ENCODE data around the gene ASCL5.

The ASCL5 gene

GRCh38 chr1:201136355-201137023, 9.5 kb upstream of the ASCL5 start:
- no peak for DNase-seq (ENCODE audit: low read depth)

- DNase-seq (ENCODE audit: low read depth) = no peak
These were observed 7.4 kb upstream of the ASCL5 start for GRCh38 chr1:201134405-201134804.

GRCh38 chr1:201131398-201131797, 4.4 kb upstream of the ASCL5 start:
- no peak for DNase-seq (ENCODE audit: low read depth)

DNA sequence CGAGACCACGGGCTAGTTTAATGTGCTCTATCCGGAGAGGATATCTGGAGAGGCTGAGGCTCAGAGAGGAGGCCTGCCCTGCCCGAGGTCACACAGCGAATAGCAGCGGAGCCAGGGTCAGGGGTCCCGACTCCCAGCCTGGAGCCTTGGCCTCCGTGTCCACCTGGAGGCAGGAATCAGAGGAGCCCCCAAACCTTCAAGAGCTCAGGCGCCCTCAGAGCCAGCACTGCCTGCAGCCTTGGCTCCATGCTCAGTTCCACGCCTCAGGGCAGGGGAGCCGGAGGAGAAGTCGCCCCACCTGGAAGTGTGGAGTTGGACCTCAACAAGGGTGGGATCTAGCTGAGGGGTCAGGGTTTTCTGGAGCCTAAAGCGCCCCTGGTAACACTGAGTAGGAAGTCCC, 2.0 kb upstream of the ASCL5 start:
- no peak for DNase-seq (ENCODE audit: low read depth)

GRCh38 chr1:201128476-201128875, 1.5 kb upstream of the ASCL5 start:
- no peak for DNase-seq (ENCODE audit: low read depth)

DNA sequence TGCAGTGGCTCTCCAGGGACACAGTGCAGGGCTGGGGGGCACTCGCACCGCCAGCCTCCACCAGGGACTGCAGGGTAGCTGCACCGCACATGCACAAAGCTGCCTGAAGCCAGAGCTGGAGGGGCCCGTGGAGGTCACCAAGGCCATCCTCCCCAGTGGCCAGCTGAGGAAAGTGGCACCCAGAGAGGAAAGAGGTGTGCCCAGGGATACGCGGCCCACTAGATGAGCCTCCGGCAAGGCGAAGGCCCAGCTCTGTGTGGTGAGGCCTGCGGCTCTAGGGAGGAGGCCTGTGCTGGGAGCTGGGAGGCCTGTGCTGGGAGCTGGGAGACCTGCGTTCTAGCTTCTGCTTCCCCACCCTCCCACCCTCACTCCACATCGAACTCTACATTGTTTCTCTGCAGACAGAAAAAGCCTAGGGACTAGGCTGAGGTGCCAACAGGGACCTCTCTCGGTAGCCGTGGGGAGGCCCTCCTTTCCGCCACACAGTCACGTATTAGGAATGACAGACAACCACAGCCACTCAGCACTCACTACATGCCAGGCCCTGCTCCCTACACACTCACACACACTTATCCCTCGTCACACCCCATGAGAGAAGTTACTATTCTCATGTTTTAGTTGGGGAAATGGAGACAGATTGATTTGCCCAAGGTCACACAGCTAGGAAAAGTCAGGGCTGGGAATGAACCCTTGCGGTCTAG, 921 bp upstream of the ASCL5 start:
- no peak for DNase-seq (ENCODE audit: low read depth)

GRCh38 chr1:201126463-201126831, 537 bp downstream of the ASCL5 start:
- no peak for DNase-seq (ENCODE audit: low read depth)

GRCh38 chr1:201125800-201126199, 1.2 kb downstream of the ASCL5 start:
- DNase-seq (ENCODE audit: low read depth) = no peak

DNA sequence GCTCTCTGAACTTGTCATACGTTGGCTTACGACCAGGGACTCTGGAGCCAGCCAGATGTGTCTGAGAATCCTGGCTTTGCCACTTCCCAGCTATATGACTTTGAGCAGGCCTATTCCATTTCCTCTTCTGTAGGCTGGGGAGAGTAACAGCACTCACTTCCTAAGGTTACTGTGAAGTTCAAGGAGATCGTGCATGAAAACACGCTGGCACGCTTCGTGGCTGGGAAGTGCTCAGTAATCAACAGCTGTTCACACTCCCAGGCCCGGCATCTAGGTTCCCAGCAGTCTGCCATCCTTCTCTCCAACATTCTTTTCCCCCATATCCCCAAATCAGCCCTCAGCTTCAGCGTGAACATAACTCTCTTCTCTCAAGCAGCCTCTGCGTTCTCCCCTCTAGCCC, 2.0 kb downstream of the ASCL5 start:
- no peak for DNase-seq (ENCODE audit: low read depth)

- no peak for DNase-seq (ENCODE audit: low read depth)
These were observed 3.1 kb downstream of the ASCL5 start for GRCh38 chr1:201123866-201124265.

GRCh38 chr1:201122321-201122957, 4.5 kb downstream of the ASCL5 start:
- DNase-seq (ENCODE audit: low read depth) = no peak

- DNase-seq (ENCODE audit: low read depth) = no peak
These were observed 7.5 kb downstream of the ASCL5 start for GRCh38 chr1:201119206-201120197.

- DNase-seq (ENCODE audit: low read depth) = no peak
These were observed 10.9 kb downstream of the ASCL5 start for GRCh38 chr1:201116091-201116490.

DNA sequence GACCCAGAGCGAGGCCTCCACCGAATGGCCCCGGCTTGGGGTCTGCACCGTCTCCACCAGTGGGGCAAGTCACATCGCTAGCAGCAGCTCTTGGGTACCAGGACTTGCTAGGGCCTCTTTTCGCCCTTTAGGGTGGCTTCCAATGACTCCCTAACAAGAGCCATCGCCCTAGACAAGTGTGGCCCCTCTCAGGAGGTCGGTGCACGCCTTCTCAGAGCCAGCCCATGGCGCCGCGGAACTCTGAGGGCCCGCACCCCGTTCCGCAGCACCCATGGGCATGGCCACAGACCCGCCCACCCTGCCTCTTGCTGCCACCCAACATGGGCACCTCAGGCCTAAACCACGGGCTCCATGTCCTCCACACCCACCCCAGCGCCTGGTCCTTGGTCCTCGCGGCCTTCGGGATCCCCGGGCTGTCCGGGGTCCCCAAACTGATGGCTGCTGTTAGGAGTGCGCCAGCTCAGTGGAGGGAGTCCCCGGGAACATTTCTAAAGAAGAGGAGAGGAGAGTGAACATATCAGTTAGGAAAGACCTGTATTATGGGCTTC, 11.5 kb downstream of the ASCL5 start:
- no peak for DNase-seq (ENCODE audit: low read depth)

- DNase-seq (ENCODE audit: low read depth) = peak; percentile 76
These were observed 12.5 kb downstream of the ASCL5 start for GRCh38 chr1:201114245-201115131.

GRCh38 chr1:201113451-201114244, 13.3 kb downstream of the ASCL5 start:
- no peak for DNase-seq (ENCODE audit: low read depth)

GRCh38 chr1:201112926-201113325, 14.1 kb downstream of the ASCL5 start:
- no peak for DNase-seq (ENCODE audit: low read depth)

- DNase-seq (ENCODE audit: low read depth) = no peak
These were observed 14.7 kb downstream of the ASCL5 start, which contains the start of gene CACNA1S for GRCh38 chr1:201112173-201112731. Gene CACNA1S (minus strand): TSS chr1:201112426. CDS start chr1:201112339, 87 bp downstream.

DNA sequence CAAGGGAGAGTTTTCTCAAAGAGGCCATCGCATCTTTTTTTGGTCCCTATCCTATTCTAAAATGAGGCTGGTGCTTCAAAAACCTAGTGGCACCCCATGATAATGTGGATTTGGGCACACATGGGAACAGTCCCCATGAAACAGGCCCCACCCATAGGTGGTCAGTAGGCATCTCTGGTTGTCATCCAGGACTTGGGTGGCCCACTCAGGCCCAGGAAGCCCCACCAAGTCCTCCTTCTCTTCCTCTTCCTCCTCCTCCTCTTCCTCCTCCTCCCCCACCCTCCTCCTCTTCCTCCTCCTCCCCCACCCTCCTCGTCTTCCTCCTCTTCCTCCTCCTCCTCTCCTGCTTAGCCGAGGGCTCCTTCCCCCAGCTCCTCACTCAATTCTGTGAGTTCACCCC, 15.3 kb downstream of the ASCL5 start:
- DNase-seq (ENCODE audit: low read depth) = no peak

DNA sequence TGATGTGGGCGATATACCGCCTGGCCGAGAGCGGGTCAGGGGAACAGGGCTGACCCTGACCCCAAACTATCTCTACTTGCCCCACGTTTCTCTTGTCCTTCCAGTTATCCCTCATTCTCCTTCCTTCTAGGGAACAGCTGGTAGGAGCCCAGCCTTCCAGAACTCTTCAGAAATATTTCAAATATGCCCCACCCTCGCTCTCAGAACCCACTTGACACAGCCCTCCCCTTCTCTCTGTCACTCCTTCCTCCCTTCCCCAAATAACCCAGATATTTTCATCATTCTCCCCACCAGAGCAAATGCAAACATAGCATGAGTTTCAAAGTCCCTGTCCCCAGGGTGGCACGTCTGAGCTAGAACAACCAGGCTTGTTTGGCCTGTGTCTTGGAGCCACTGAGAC, 15.8 kb downstream of the ASCL5 start:
- no peak for DNase-seq (ENCODE audit: low read depth)

Measured in HS-5 (cell line).